NCI-H1694 (cell line): ENCODE measurements around the gene MKS1.
A peak's percentile ranks its signal among the peaks of the same experiment; 100 is the strongest.

Experiments
- DNase-seq: peaks from one replicate; lab custom pipeline; 2025; lab: John Stamatoyannopoulos, UW

MKS1 gene

DNA sequence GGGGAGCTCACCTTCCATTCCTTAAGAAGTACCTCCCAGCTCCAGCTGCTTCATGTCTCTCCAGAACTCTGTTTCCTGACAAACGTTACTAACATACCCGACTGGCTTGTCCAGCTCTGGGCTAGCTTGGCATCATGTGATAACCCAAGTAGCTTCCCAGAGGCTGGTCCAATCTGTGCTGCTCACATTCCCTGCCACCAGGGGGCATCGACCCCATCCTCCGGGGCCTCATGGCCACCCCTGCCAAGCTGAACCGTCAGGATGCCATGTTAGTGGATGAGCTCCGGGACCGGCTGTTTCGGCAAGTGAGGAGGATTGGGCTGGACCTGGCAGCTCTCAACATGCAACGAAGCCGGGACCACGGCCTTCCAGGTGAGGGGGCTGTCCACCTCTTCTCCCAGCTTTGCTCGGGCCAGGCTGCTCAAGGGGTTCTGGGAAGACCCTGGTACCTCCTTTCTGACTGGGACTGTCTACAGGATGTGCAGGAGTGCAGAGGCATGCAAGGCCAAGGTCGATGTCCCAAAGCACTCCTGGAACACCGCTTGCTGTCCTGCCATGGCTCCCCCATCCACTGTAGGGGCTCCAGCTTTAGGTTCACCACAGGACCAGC, 18.9 kb downstream of the MKS1 start:
- DNase-seq, result peak; percentile 52

DNA sequence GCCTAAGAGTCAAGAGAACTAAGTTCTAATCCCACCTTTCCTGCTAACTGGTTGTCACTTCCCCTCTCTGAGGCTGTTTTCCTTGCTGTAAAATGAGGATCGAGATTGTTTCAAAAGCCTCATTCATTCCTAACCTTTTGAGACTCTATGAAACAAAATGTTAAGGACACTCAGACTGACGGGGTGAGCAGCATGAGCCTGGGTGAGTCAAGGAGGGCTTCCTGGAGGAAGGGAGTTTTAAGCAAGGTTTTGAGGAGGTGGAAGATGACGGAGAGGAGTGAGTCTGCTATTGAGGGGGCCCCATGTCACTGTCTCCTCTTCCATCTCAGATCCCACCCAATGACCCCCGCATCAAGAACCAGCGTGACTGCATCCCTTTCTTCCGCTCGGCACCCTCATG, 22.4 kb downstream of the MKS1 start:
- DNase-seq, result no peak

DNA sequence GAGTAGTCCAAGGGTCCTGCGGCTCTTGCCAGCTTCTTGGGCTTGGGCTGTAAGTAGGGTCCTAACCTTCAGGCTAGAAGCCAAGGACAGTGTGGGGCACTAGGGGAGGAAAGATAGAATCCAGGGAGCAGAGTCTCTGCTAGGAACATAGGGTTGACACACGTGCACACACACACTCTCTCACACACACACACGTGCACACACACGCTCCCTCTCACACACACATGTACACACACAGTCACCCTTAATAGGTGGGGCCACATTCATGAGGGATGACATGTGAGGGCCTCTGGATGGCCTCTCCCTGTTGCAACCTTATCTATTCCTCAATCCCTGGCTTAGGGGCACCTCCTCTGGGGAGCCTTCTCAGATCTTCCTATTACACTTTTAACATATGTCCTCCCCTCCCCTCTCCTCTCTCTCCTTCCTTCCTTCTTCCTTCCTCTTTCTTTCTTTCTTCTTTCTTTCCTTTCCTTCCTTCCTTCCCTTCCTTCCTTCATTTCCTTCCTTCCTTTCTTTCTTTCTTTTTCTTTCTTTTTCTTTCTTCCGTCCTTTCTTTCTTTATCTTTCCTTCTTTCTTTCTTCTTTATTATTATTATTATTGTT, 23.4 kb downstream of the MKS1 start:
- DNase-seq, result no peak

DNA sequence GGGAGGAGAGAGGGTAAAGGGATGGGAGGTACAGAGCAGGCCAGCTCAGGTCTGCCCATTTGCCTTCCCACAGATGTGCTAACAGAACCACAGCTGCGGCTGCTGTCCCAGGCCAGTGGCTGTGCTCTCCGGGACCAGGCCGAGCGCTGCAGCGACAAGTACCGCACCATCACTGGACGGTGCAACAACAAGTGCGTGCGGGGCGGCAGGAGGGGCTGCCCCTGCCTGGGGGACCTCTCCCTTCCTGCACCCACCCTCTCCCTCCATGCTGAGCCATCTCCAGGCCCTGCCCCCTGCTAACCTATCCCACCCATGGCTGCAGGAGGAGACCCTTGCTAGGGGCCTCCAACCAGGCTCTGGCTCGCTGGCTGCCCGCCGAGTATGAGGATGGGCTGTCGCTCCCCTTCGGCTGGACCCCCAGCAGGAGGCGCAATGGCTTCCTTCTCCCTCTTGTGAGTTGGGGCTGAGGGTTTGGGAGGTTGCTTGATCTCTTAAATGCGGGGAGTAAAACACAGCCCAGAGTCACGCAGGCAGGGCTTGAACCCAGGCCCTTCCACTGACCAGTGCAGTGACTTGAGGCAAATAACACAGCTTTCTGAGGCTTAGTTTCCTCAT, 25.3 kb downstream of the MKS1 start:
- DNase-seq, result no peak

DNA sequence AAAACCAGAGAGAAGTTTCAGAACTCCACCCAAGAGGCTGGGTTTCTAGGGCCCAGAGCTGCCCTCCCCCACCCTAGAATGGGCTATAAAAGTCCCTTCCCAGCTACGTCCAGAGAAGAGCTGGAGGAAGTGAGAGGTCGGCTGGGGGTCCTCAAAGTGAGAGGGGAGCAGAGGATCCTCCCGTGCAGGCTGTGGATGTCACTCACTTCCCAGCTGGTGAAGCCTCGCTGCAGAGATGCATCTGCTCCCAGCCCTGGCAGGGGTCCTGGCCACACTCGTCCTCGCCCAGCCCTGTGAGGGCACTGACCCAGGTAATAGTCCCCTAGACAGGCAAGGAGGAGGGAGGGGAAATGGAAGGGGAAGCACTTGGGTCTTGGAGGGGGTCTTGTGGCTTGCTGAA, 26.4 kb downstream of the MKS1 start, which contains the start of gene EPX:
Gene EPX (plus strand): TSS at position 115 of the 400 bp plus-strand sequence. CDS start 121 bp downstream, at position 236.
- DNase-seq, result no peak

DNA sequence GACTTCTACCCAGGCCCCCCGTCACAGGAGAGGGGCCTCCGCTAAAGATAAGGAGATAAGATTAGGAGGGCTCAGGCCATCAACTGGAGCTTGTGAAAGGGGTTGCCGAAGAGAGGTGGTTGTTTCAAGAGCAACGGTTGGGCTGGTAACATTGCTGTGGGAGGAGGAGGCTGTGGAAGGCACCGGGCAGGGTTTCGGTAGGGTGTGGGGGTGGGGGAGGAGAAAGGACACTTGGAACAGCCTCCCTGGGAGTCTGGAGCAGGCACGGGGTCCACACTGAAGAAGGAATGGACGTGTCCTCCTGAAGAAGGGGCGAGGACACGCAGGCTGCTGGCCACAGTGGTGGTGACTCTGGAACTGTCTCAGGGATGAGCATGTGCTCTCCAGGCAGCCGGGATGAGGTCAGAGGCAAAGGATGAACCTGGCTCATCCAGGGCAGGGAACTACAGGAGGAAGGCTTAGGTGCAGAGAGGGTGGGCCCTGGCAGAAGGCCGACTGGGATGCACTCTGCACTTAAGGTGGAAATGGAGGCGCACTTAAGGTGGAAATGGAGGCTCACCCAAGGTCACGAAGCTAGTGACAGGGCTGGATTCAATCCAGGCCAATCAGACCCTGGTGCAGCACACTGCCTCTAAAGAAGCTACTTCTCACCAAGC, 27.7 kb downstream of the MKS1 start:
- DNase-seq, result no peak

DNA sequence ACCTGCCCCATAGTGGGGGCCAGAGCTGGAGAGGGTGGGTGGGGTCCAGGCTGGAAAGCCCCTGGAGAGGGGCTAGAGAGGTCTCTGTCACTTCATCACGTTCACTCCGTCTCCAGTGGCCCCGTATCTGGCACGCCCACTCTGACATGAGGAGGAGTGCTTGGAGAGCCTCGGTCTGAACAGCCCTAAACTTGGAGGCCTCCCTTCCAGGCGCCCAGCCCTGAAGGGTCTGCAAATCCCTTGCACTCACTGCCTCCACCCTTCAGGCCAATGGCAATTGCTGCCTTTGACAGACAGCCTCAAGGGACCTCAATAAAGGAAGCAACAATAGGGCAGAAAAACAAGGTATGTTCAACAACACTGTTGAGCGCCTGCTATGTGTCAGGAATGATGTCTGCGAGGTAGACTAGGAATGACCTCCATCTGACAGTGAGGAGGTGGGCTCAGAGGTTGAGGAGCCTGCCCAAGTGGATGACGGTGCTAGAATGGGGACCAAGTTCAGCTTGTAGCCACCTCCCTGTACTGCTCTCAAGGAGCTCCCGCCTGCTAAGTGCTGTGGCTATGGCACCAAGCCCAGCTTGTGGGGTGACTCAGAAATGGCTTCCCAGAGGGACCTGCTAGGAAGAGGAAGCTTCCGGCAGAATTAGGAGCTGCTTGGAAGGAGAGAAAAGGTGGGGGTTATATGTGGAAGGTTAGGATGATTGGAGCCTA, 29.5 kb downstream of the MKS1 start:
- DNase-seq, result no peak

DNA sequence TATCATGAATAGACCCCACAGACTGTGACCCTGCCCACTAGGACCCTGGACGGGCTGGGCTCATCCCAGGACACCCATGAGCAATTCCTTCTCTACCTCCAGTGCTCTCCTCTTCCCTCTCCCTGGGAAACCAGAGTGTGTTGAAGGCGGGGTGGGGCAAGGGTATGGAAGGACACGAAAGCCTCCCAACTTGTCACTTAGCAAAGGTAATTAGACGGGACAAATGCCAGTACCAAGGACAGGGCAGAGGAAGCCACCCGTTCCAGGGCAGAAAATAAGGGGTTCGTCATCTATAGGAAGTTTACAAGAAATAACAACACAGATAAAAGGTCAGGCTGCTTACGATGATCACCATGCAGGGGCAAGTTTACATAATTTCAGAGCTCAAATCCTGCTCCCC, 31.4 kb downstream of the MKS1 start:
- no peak for DNase-seq

DNA sequence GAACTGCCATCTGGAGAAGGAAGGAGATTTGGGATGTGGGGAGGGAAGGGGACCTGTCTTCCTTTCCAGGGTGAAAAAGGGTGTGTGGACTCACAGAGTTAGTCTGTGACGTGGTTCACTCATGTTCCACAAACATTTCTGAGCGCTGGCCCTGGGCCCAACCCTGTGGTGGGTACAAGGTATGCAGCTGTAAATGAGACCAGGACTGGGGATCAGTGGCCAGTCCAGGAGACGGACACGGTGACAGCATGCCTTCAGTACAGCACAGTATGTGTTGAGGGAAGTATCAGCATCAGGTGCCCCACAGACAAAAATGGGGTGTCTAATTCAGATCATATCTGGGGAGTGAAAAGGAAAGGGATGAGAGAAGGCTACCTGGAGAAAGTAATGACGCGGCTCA, 32.0 kb downstream of the MKS1 start:
- DNase-seq, result no peak

DNA sequence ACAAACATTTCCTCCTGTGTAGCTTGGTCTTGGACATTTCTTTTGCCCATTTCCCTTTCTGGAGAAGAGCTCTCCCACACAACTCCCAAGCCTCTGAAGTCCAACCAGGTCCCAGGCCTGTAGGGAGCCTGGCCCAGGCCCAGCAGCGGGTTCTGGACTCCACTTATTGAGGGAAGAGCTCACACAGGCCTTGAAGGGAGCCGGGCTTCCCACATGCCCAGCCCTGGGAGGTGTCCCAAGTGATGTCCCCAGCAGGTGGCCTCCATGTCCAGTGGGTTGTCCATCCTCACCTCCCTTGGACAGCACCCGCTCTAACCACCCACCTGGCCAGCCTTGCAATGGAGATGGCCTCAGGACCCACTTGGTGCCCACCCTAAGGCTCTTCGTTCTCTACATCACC, 32.5 kb downstream of the MKS1 start:
- no peak for DNase-seq

DNA sequence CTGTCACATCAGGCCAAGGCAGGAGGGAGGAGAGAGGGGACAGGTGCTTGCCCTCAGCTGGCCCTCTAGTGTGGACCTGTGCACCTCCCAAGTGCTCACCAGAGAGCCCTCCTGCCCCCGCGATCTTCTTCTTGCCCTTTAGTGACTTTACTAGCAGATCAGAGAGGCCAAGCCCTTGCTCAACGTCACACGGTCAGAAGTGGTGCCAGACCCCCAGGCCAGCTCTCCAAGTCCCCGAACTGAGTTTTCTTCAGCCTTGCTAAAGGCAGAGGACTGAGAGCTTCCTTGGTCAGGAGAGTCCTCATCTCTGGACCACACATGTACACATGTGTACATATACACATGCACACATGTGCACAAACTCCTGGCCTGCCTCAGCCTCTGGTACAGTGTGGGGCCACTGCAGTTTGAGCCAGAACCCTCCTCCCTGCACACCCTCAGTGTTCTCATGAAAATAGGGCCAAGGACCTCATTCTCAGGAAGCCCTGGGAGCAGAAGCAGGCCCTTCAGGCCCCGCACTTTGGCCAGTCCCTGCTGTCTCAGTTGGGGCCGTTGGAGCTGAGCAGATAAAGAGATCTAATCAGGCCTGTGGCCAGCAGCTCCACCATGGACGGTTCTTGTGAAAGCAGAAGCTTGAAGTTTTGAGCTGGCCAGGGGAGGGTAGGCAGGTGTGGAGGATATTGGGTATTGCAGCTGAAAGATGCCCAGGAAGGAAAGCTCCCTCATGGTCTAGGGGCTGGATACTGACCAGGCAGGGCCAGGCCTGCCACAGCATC, 33.9 kb downstream of the MKS1 start:
- no peak for DNase-seq

DNA sequence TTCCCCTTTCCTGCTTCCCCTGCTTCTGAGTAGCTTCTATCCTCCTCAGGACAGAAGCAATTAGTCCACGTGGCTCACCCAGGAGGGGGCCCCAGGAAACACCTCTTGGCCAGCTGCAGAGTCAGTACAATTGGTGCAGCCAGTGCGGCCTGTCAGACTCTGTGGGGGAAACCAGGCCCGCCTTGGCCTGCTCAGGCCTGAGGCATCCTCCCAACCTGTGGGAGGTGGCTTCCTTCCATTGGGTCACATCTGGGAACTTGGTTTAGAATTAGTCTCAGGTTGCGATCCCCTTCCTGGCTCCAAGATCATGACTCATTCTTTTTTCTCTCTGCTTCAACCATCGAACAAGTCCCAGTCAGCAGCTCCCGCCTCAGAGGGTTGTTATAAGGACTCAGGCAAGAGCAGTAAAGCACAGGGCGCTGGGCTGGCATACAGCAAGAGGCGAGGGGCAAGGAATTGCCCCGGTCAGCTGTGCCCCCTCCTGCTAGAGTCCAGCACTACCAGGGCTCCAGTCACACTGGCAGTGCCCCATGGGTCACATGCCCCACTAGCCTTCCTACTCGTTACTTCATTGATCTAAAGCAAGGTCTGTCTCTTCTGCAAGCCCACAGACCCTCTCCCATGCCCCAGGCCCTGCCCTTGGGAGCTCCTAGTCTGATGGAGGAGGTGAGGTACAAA, 34.6 kb downstream of the MKS1 start:
- no peak for DNase-seq

DNA sequence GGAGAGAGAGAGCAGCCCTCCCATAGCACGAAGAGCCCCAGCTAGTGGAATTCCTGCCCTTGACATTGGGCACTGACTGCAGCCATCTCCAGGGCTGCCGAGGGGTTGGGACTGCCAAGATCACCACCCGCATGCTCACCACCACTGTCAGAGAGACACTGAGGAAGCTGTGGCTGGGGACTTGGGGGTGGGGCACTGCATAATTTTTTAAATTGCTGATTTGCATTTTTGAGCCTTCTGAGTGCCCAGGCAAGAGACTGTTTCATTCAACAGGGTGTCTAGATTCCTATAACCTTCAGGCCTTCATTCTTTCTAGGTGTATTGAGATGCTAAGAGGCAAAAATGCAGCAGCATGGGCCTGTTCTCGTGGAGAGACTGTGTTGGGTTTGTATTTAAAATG, 35.5 kb downstream of the MKS1 start:
- no peak for DNase-seq

DNA sequence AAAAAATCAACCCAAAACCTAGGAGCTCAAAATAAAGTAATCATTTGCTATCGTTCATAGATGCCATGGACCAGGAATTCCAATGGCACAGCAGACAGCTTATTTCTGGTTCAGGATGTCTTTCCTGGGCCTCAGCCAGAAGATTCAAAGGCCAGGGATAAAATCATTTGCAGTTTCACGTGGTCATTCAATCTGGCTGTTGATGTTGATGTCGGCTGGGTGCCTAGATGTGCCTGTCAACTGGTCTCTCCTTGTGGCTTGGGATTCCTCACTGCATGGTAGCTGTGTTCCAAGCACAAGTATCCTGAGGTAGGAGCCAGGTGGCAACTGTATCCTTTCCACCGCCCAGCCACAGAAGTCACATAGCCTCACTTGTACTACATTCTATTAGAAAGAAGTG, 37.3 kb downstream of the MKS1 start:
- DNase-seq, result no peak

DNA sequence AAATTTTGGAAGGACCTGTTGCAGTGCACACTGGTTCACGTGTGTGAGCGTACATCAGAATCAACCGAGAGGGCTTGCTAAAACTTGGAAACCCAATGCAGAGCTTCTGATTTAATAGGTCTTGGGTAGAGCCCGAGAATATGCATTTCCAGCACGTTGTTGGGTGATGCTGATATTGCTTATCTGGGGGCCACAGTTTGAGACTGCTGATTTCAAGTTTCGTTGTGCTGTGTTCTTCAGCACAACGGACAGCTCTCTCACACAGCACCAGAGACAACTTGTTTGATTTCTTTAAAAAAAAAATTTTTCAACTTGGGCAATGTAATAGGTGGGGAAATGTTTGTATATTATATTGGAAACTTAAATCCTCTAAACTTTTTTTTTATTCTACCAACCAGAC, 42.9 kb downstream of the MKS1 start:
- no peak for DNase-seq

DNA sequence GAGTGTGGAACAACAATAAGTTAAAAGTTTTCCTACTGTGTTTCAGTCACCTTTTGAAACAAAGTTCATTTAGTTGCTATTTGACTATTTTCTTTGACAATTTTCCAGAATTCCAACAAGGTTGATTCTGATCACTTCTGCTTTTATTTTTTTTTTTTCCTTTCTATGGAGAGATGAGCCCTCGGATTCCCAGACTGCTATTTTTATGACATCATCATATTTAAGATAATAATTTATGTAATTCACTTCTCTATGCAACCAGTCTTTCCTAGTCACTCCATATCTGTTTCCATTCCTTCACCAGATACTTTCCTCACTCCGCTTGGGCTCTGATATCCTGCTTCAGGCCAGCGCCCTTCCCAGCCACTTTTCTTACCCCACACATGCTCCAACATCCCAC, 44.2 kb downstream of the MKS1 start:
- no peak for DNase-seq

DNA sequence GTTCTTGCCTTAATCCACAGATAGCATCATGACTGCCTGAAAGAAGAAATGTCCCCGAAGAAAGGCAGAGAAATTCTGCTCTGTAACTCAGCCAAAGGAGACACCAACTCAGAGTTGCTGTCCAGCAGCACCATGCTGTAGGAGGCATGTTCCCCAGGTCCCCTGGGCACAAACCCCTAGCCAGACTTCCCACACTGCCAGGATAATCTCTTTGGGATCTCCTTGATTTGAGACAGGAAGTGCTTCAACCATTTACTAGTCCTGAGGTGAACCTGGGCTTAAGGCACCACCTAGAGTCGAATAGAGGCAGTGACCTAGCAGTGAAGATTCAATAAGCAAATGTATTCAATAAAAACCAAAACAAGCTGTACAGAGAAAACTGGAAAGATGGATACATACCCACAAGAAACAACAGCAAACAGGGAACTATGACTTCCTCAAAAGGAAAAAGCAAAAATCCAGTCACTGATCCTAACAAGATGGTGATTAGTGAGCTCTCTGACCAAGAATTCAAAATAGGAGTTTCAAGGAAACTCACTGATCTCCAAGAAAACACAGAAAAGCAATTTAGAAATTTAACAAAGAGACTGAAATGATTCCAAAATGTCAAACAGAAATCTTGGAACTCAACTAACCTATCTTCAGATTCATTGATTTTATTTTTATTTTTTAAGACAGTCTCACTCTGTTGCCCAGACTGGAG, 46.5 kb downstream of the MKS1 start:
- peak; percentile 49 for DNase-seq

DNA sequence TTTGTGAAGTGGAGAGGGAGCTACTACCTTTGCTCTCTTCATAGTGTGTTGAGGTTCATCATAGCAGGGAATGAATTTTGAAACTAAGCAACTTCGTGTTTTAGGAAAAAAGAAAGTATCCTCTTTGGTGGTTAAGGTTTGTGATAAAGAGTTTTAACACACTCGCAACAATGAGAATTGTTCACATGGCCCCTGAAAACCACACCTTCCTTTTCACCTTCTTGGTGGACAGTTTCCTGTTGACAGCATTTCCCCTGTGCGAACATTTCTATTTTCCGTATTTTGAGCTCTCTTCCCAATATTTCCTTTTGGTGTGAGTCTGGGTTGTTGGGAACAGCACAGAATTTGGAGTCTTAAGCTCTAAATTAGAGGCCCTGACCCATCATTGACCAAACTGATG, 48.4 kb downstream of the MKS1 start:
- no peak for DNase-seq

DNA sequence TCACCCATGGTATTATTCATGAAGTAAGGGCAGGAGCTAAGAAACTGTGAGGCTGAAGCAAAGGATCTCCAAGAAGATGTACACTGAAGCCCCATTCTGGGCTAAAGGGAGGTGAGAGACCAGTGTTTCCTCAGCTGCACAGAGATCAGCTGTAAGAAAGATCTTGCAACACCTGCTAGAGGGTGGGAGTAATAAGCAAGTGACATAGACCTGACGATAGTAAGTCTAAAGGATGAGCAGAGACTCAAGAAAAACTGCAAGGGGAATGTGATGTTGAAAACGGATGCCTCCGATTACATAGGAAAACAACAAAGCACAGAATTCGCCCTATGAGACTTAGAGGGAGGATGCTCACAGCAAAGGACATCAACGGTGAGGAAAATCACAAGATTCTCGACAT, 52.4 kb downstream of the MKS1 start, which contains the start of gene OR4D2:
Gene OR4D2 (plus strand): TSS at position 301 of the 400 bp plus-strand sequence. CDS start 2,674 bp downstream, outside the sequence.
- no peak for DNase-seq

DNA sequence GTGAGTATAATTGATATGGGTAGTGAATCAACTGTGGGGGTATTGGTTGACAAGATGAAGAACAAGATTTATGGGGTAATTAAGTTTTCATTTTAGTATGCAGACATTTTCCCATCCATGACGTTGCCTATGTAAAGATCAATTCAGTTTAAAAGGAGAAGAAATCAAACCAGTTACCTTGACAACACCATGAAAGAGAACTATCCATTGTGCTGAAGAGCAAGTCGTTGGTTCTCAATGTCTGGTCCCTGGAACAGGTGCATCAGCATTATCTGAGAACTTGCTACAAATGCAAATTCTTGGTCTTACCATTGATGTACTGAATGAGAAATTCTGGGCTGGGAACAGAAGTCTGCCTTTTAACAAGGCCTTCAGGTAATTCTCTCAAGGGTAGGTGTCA, 53.1 kb downstream of the MKS1 start:
- DNase-seq, result no peak
